DOHH2 (cell line): ENCODE data around the gene FAN1.

ENCODE experiments used
- CTCF ChIP-seq: fragments of 200-600 bp; sonication (generic); IDR thresholded peaks from one replicate; pipeline ENCODE4 v1.5.1; 2014; ENCODE audit warnings: antibody characterized with exemption, mild to moderate bottlenecking, low read depth, low read length; ENCODE audit not compliant: poor library complexity, severe bottlenecking
- EZH2phosphoT487 ChIP-seq: fragments of 200-600 bp; sonication (generic); IDR thresholded peaks from 2 replicates; pipeline ENCODE4 v1.6.1; 2017; ENCODE audit warnings: borderline replicate concordance, mild to moderate bottlenecking, antibody characterized with exemption, low read length, moderate library complexity, mixed read lengths

GRCh38 chr15:30974112-30974511 is 70.4 kb downstream of the FAN1 start:
- no peak for TF ChIP-seq CTCF
- no peak for TF ChIP-seq EZH2phosphoT487
